ENCODE results near the gene CDK5.
A peak's percentile ranks its signal among the peaks of the same experiment; 100 is the strongest.

DNA sequence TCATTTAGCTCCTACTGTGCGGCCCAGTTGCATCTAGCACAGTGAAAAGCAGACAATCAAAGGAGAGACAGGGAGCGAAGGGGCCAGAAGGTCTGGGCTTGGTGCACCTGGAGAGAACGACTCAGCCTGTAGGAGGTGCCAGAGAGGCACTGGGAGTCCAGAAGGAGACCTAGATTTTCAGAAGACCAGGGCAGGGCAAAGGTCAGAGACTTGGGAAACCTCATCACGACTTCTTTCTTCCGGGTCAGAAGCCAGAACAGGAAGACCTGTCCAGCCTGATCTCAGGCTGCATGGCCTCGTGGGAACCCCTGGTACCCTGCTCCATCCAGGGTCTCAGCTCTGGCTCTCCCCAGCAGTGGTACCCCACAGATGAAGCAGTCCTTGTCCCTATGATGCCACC lies 33.7 kb upstream of the CDK5 start:
- TF ChIP-seq CTCF (IDR thresholded peaks at IDR 0.05) (peak; percentile 26 to 57 (median 38)), POLR2A (IDR thresholded peaks at IDR 0.05) (no peak), POLR2AphosphoS5 (IDR thresholded peaks at IDR 0.05) (no peak)

Measured in upper lobe of left lung (tissue), 4 donors.